ENCODE results near the gene PRG2.
"Not testable (repeated sequence)": the region's sequence is repeated elsewhere in the genome, so short reads cannot be mapped to it uniquely, and the experiment has no call there.

Gene PRG2

DNA sequence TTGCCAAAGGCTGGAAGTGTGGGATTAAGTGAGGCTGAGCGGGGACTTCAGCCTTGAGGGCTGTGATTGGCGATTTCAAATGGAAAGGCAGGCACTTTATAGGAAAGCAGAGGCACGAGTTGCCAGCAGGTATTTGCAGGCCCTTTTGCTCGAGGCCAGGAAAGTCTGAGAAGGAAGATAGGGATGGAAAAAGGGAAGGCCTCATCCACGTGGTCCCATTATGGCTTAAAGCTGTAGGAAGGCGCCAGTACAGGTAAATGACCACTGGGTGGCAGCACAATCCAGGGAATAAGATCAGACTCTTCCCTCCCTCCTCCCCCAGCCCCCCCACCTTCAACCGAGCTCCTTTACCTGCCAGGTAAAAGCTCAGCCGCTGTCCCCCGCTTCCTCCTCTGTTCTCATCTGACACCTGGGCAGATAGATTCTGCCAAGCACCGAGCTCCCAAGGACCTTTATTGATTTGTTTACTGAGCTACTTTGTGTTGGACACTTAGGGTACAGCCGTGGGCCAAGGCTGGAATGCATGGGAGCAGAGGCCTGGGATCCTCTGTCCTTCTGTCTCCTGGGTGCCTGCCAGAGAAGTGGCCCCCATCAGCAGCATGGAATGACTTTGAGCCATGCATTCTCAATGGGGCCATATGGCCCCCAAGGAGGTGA lies 44.8 kb downstream of the PRG2 start:
- DNase-seq, result peak; percentile 77 to 88 (median 85)

DNA sequence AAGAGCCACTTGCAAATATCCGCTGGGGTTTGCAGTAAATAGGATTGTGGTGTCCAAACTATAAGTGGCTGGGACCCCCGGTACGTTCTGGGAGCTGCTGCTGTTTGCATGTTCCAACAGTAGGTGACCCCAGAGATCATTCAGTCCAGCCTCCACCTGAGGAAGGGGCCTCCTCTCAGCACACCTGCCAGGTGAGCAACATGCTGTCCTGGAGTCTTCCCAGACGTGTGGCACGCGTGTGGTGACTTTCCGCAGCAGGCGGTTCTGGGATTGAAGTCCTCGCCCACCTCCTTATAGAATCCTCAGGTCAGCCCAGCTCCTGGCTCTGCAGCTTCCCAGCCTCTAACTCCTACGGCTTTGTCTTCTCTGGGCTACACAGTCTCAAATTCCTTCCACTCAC lies 45.6 kb downstream of the PRG2 start:
- no peak for DNase-seq

DNA sequence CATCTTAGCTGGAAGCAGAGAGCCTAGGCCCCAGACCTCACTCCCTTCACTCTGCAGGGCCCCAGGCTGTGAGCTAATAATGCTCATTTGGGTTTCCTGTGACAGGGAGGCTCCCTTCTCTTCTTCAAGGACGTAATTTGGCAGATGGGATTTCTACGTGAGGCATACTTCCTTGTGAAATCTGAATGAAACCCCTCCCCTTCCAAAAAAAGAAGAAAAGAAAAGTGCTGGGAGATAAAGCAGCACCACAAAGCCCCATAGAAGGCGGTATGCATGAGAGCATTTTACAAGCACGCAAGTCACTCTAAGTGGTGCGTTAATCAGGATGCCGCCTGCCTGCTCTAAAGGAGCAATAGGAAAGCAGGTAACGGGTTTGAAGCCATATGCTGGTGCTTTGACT lies 46.6 kb downstream of the PRG2 start:
- no peak for DNase-seq

DNA sequence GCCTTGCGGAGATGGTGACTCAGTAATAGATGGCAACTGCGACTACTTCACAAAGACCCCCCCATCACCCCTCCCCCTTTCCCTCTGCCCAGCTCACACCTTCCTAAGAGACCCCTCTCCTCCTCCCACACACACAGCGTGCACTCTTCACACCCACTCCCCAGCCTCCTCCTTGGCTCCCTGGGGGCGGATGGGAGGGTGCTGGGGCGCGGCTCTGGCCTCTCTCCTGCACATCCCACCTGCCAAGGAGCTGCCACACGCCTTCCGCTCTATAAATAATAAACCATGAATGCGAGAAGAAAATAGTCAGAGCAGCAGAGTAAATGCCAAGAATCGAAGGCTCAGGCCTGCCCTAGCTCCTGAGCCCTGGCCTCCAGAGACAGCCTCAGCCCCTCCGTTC lies 47.7 kb downstream of the PRG2 start:
- no peak for DNase-seq

DNA sequence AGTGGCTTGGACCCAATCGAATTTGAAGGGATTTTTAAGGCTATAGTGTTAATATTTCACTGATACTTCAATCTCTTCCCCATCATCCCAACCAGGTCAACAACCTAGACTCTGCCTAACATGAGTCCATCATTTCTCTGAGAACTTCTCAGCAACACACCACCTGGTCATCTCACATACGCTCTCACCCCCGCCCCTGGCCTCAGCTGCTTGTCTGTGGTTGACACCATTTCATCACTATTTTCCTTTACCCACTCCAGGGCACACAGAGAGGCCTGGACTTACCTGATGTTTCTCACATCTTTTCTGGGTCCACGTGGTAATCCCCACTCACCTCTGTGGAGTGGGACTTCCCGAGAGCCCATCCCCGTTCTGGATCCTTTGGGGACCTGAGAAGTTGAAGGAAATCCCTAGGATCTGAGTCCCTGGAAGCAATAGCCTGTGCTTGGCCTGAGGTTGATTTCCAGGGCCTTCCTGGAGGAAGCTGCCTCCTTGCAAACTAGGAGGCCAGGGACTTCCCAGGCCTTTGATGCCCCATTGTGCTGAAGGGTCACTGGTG lies 49.1 kb downstream of the PRG2 start:
- no peak for DNase-seq

DNA sequence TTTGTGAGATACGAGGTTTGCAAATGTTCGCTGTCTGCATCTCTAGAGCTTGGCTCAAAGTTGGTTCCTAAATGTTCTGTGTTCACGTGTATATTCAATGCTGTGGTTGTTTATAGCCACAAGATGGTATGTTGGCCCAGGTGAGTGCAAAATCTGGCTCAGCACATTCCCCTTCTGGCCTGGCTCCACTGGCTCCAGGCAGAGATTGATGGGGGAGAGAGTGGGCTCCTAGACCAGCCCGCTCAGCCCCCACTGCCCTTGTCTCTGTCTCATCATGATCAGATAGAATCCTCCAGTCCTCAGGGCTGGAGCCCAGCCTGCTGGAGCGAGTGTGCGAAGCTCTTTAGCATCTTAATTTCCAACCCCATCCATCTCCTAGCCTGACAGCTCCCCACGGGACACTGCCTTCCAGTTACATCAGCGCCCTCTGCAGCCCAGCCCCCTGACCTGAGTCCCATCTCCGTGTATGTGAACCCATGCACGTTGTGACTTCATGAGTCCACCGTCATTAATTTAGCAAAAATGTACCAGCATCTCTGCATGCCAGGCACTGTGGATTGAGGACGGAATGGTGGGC lies 50.3 kb downstream of the PRG2 start:
- no peak for DNase-seq

DNA sequence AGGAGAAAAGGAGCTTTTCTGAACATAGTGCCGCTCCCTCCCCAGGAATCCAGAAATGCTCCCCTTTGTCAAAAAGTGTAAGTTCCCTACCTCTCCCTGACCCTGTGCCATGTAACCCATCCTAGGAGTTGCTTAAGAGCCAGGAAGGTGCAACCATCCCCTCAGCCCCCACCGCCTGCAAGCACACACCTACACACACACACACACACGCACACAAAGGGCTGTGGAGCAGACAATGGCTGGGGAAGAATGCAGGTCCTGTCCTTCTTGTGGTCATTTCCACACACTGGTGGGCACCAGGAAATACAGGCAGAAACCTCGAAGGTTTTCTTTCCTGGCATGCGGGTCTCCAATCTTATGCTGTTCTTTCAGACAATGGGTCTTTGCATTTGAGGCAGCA lies 51.1 kb downstream of the PRG2 start:
- DNase-seq, result no peak

DNA sequence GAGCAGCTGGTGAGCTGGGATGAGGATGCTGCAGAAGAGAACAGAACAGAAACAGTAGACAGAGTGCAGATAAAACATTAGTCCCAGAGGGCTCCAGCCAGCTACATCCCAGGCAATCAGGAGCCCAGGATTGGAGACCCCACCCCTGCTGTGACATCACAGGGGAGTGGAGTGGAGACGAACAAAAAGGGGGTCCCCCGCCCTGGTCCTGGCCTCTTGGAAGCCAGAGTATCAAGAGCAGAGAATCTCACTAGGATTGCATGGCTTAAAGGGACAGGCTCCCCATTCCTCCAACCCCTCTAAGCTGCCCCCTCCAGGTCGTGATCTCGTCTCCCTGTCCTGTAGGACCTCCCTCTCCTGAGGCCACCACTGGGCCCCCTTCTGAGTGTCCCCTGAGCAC lies 52.3 kb downstream of the PRG2 start, which contains the start of gene P2RX3:
P2RX3 (plus strand) TSS at position 211 of the 400 bp plus-strand sequence. CDS start 199 bp downstream, outside the sequence.
- no peak for DNase-seq

DNA sequence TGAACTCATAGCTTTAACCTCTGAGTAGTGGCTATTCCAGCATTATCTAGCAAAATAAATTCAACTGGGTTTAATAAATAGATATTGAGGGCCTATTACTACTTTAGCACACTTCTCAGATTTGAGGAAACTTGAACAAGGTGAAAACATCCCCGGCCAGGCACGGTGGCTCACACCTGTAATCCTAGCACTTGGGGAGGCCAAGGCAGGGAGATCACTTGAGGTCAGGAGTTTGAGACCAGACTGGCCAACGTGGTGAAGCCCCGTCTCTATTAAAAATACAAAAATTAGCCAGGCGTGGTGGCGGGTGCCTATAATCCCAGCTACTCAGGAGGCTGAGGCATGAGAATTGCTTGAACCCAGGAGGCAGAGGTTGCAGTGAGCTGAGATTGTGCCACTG lies 53.6 kb downstream of the PRG2 start:
- not testable (repeated sequence) for DNase-seq

Measured in suppressor macrophage (primary cell).